HG03196 (cell line): ENCODE results near the gene CILP2.

Source experiments
- ATAC-seq: cut with Tn5 transposase; IDR thresholded peaks from one replicate; pipeline ENCODE4 v1.9.1; 2021; ENCODE audit not compliant: unreplicated experiment

Gene CILP2

GRCh38 chr19:19544257-19544953, 6.3 kb downstream of the CILP2 start:
- ATAC-seq: no peak

GRCh38 chr19:19544954-19545591, 7.0 kb downstream of the CILP2 start:
- ATAC-seq: no peak

- no peak for ATAC-seq
Observed at GRCh38 chr19:19545707-19546106, 7.6 kb downstream of the CILP2 start.

GRCh38 chr19:19546751-19547162, 8.7 kb downstream of the CILP2 start:
- ATAC-seq: no peak

GRCh38 chr19:19547674-19548336, 9.7 kb downstream of the CILP2 start:
- no peak for ATAC-seq

GRCh38 chr19:19548915-19549759, 11.1 kb downstream of the CILP2 start:
- no peak for ATAC-seq

GRCh38 chr19:19549804-19550464, 11.9 kb downstream of the CILP2 start:
- no peak for ATAC-seq

GRCh38 chr19:19550485-19550929, 12.4 kb downstream of the CILP2 start:
- no peak for ATAC-seq

GRCh38 chr19:19550972-19551852, 13.1 kb downstream of the CILP2 start:
- no peak for ATAC-seq

- ATAC-seq: no peak
Observed at GRCh38 chr19:19551853-19552192, 13.8 kb downstream of the CILP2 start.

GRCh38 chr19:19552798-19553197, 14.7 kb downstream of the CILP2 start:
- ATAC-seq: no peak

GRCh38 chr19:19553670-19554069, 15.6 kb downstream of the CILP2 start:
- no peak for ATAC-seq

GRCh38 chr19:19554074-19555023, 16.3 kb downstream of the CILP2 start:
- no peak for ATAC-seq

- ATAC-seq: no peak
Observed at GRCh38 chr19:19558055-19558454, 20.0 kb downstream of the CILP2 start.

- ATAC-seq: no peak
Observed at GRCh38 chr19:19558636-19559035, 20.6 kb downstream of the CILP2 start.

GRCh38 chr19:19559931-19560330, 21.9 kb downstream of the CILP2 start:
- ATAC-seq: no peak

- ATAC-seq: no peak
Observed at GRCh38 chr19:19561946-19562664, 24.0 kb downstream of the CILP2 start.
